ENCODE measurements around the gene YWHAQ. TPM values are rescaled to one million over a fixed set of nuclear protein-coding genes. Genes with fewer than 3 reads are reported as not detected.

The YWHAQ gene
- total and polyA plus RNA-seq, 9 of the 15 experiments (the other 6 are each of a cell fraction or from before 2014, with no cell fraction given): 63.1 to 359 (median 203) TPM

DNA sequence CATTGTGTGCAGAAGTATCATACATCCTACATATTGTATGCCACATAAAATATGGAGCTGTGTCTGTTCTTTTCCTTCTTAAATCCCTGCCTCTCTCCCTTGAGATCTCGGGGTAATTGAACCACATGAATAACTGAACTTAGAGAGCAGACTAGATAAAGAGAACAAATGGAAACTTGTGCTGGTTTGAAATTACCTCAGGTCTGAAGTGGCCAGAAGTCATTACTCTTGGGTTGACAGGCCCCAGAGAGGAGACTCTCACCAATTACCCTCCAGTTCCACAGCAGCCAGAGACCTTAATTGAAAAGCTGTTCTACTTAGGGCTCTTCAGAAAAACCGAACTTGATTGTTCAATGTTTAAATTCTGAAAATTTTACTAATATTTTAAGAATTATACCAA lies 70.2 kb downstream of the YWHAQ start (continued):
- TF ChIP-seq, protein P1, sequence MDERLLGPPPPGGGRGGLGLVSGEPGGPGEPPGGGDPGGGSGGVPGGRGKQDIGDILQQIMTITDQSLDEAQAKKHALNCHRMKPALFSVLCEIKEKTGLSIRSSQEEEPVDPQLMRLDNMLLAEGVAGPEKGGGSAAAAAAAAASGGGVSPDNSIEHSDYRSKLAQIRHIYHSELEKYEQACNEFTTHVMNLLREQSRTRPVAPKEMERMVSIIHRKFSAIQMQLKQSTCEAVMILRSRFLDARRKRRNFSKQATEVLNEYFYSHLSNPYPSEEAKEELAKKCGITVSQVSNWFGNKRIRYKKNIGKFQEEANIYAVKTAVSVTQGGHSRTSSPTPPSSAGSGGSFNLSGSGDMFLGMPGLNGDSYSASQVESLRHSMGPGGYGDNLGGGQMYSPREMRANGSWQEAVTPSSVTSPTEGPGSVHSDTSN (CRISPR knock-in tag; IDR thresholded peaks at IDR 0.05; ENCODE audit: low read depth): no peak
- TF ChIP-seq, protein P1 (tag; conservative IDR thresholded peaks at IDR 0.05; ENCODE audit: low read depth): peak; percentile 76
- TF ChIP-seq CSDE1 (IDR thresholded peaks at IDR 0.05) (no peak), NCOA4 (IDR thresholded peaks at IDR 0.05; ENCODE audit: partially characterized antibody) (no peak)
- TF ChIP-seq, protein P2, sequence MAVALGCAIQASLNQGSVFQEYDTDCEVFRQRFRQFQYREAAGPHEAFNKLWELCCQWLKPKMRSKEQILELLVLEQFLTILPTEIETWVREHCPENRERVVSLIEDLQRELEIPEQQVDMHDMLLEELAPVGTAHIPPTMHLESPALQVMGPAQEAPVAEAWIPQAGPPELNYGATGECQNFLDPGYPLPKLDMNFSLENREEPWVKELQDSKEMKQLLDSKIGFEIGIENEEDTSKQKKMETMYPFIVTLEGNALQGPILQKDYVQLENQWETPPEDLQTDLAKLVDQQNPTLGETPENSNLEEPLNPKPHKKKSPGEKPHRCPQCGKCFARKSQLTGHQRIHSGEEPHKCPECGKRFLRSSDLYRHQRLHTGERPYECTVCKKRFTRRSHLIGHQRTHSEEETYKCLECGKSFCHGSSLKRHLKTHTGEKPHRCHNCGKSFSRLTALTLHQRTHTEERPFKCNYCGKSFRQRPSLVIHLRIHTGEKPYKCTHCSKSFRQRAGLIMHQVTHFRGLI (CRISPR knock-in tag; IDR thresholded peaks at IDR 0.05): no peak
- TF ChIP-seq, protein P3, sequence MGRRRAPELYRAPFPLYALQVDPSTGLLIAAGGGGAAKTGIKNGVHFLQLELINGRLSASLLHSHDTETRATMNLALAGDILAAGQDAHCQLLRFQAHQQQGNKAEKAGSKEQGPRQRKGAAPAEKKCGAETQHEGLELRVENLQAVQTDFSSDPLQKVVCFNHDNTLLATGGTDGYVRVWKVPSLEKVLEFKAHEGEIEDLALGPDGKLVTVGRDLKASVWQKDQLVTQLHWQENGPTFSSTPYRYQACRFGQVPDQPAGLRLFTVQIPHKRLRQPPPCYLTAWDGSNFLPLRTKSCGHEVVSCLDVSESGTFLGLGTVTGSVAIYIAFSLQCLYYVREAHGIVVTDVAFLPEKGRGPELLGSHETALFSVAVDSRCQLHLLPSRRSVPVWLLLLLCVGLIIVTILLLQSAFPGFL (CRISPR knock-in tag; IDR thresholded peaks at IDR 0.05): no peak

All from K562 (cell line).